GM12875 (cell line): ENCODE results near the gene TBC1D22A.

Experiments
- H3K4me3 ChIP-seq: one replicate; pipeline ENCODE4 v1.5.1; 2011; ENCODE audit warnings: low read depth, low read length, control low read depth
- CTCF ChIP-seq: IDR thresholded peaks from 2 replicates; pipeline ENCODE4 v1.5.1; 2011; ENCODE audit warnings: low read depth, mild to moderate bottlenecking, control low read depth, inconsistent platforms, low read length, moderate library complexity, borderline replicate concordance; ENCODE audit not compliant: insufficient read depth

TBC1D22A gene

DNA sequence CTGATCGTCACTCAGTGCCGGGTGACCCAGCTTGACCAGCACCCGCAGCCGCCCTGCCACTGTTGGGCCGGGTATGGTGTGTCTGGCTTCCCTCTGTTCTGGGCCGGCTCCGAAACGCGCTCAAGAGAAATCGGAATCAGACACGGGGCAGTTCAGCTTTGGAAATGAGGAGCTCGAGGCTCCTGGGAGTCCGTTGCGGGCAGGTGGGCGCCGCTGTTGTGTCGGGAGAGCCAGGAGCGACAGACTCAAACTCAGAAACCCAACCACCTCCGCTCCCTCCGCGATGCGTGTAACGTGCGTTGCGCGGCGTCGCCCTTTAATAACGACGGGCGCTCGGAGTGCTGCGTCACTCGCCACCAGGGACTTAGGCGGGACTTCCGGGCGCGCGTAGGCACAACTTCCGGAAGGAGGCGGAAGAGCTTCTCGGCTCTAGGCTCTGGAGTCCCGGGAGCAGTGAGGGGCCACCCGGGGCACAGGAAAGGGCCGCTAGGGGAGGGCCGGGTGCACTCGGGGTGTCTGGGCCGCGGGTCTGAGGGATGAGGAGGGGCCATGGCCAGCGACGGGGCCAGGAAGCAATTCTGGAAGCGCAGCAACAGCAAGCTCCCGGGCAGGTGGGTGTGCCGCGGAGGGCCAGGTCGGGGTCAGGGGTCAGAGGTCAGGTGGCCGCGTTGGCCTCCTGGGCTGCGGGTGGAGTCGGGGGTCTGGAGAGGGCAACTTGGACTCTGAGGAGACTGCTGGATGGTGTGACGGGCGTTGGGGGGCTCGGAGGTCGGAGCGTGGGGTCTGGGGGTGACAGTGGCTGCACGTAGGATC lies at the start of gene TBC1D22A:
TBC1D22A (plus strand) TSS at position 413 of the 813 bp plus-strand sequence; CDS start at position 550, 137 bp downstream.
- no peak for TF ChIP-seq CTCF
- peak within 1 kb of the TSS; percentile 80 for H3K4me3 ChIP-seq

- H3K4me3 ChIP-seq = no peak overlapping the region
- no peak for TF ChIP-seq CTCF
Measured at GRCh38 chr22:46714550-46714949, 47.9 kb upstream of the TBC1D22A start.

GRCh38 chr22:46719921-46720320 lies 42.5 kb upstream of the TBC1D22A start:
- TF ChIP-seq CTCF = no peak
- no peak overlapping the region for H3K4me3 ChIP-seq

DNA sequence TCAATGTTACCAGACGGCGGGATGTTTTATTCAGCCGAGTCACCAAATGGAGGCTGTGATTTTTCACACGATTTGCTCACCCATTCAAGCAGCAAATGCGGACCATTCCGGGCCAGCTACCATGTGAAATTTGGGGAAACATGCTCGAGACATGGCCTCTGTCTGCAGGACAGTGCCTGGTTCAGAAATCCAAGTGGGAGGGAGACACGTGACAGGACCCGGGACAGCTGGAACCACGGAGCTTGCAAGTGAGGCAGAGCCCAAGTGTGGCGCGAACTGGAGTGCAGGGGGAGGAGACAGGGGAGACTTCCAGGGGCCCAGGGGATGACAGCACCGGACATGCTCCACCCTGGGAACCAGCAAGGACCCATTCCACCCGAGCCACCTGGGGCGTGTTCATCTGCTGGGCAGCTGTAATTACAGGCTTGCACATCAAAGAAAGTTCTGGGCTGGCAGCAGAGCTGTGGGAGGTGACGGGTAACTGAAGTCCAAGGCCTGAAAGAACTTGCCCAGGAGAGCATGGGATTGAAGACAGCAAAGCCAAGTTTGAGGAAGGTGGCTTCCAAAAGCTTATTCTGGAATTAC lies 40.9 kb upstream of the TBC1D22A start:
- no peak overlapping the region for H3K4me3 ChIP-seq
- no peak for TF ChIP-seq CTCF

DNA sequence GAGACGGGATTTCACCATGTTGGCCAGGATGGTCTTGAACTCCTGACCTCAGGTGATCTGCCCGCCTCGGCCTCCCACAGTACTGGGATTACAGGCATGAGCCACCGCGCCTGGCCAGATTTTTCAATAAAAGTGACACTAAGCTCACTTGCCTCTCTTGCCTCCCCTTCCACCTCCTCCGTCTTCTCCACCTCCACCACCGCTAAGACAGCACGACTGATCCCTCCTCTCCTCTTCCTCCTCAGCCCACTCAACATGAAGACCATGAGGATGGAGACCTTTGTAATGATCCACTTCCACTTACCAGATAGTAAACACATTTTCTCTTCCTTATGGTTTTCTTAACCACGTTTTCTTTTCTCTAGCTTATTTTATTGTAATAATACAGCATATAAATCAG lies 38.6 kb upstream of the TBC1D22A start:
- no peak for TF ChIP-seq CTCF
- no peak overlapping the region for H3K4me3 ChIP-seq

DNA sequence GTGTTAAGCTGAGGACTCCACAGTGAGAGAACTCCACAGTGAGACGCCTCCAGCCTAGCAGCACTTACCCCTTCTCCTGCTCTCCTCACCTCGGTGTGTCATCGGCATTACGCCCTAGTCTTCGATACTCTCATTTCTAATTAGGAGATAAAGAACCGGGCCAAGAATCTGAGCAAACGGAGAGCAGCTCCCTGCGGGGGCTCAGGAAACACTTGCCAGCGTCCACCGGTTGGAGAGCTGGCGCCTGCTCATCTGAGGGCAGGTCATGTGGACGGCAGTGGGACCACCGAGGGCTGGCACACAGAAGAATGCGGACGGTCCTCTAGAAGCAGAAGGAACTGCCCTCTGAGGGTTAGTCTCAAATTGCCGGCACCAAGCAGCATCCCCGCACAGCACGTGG lies 37.4 kb upstream of the TBC1D22A start:
- no peak for TF ChIP-seq CTCF
- H3K4me3 ChIP-seq = no peak overlapping the region
